ENCODE measurements around the gene COL17A1.

GRCh38 chr10:104046651-104047050, 39.0 kb downstream of the COL17A1 start:
- no peak for TF ChIP-seq CTCF (conservative IDR thresholded peaks at IDR 0.05 in 1 of 2, IDR thresholded peaks at IDR 0.05 in 1 of 2; ENCODE audit: low read depth in 1 of 2, low read length in 2 of 2)
- TF ChIP-seq EZH2 (IDR thresholded peaks at IDR 0.05; ENCODE audit: low read length, missing control alignments): no peak

Data from fibroblast of lung (primary cell).